ENCODE data around the gene ALOX15B.
"Not testable (repeated sequence)": the region's sequence is repeated elsewhere in the genome, so short reads cannot be mapped to it uniquely, and the experiment has no call there.

The ALOX15B gene

DNA sequence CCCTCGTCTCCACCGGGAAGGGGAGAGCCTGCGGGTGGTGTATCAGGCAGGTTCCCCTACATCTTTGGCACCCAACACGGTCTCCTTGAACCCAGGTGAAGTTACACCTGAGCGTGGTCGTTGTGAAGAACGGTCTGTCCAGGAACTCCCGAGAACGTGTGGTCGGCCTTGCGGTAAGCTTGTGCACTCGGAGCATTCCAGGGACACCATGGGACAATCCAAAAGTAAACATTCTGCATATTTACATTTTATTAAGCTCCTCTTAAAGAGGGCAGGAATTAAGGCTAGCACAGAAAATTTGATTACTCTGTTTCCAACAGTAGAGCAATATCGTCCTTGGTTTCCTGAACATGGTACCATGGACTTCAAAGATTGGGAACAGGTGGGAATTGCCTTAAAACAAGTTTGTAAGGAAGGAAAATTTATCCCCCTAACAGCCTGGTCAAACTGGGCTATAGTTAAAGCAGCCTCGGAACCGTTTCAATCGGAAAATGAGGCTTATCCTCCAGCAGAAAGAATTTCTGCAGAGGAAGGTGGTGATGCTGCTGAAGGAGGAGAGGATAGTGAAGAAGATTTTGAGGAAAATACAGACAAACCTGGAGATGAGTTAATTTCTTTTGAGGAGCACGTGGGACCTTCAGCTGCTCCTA is 18.2 kb downstream of the ALOX15B start:
- no peaks in the 10 kb centered on the region for H3K36me3 ChIP-seq (ENCODE audit: control insufficient read depth in 1 of 2, insufficient read depth in 2 of 2, low read length in 2 of 2)
- peak overlapping the region; percentile 14 for H3K27ac ChIP-seq (ENCODE audit: low read length)
- H3K4me1 ChIP-seq (ENCODE audit: control insufficient read depth in 1 of 2, insufficient read depth in 2 of 2, low read length in 2 of 2) = peaks cover 4 to 7% of the 10 kb centered on the region in 2 donors
- H3K27me3 ChIP-seq (ENCODE audit: low read depth, low read length) = peaks cover 14% of the 10 kb centered on the region
- H3K9me3 ChIP-seq (ENCODE audit: control insufficient read depth in 1 of 2, low read length in 2 of 2) = no peaks in the 10 kb centered on the region
- H3K4me3 ChIP-seq (ENCODE audit: low read depth in 1 of 2, low read length in 2 of 2) = peak overlapping the region in 1 of 2 donors; percentile 40

DNA sequence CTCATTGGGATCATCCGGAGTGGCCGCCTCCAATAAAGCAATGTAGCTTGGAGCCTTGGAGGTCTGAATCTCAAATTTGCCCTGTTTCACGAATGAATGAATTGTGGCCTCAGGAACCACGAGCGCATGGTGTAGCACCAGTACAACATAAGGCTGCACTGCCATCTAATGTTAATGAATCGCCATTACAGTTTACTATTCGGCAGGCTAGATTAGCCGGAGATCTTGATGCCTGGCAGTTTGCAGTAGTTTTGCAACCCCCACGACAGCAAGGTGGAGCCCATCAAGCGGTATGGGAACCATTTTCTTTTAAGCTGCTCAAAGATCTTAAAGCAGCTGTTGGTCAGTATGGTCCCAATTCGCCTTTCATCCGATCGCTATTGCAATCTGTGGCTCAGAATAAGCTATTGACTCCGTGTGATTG is 18.8 kb downstream of the ALOX15B start:
- Histone ChIP-seq H3K27ac (ENCODE audit: low read length) (no peak overlapping the region), H3K36me3 (ENCODE audit: control insufficient read depth in 1 of 2, insufficient read depth in 2 of 2, low read length in 2 of 2) (no peaks in the 10 kb centered on the region), H3K9me3 (ENCODE audit: control insufficient read depth in 1 of 2, low read length in 2 of 2) (no peaks in the 10 kb centered on the region), H3K4me3 (ENCODE audit: low read depth in 1 of 2, low read length in 2 of 2) (peak overlapping the region in 1 of 2 donors; percentile 40), H3K4me1 (ENCODE audit: control insufficient read depth in 1 of 2, insufficient read depth in 2 of 2, low read length in 2 of 2) (peaks cover 4 to 7% of the 10 kb centered on the region in 2 donors), H3K27me3 (ENCODE audit: low read depth, low read length) (peaks cover 19% of the 10 kb centered on the region)

DNA sequence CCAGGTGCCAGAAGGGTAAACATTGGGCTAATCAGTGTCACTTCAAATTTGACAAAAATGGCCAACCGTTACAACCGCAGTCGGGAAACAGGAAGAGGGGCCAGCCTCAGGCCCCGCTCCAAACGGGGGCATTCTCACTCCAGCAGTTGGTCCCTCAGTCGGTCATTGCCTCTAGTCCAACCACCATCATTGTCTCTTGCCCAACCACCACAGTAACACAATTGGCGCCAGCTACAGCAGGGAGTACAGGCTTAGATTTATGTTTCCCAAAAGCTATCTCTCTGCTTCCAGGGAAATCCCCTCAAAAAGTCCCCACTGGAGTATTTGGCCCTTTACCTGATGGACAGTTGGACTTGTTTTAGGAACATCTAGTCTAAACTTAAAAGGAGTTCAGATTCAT is 20.3 kb downstream of the ALOX15B start:
- Histone ChIP-seq H3K4me3 (ENCODE audit: low read depth in 1 of 2, low read length in 2 of 2) (no peak overlapping the region), H3K4me1 (ENCODE audit: control insufficient read depth in 1 of 2, insufficient read depth in 2 of 2, low read length in 2 of 2) (peaks cover 4 to 11% of the 10 kb centered on the region in 2 donors), H3K27ac (ENCODE audit: low read length) (no peak overlapping the region), H3K36me3 (ENCODE audit: control insufficient read depth in 1 of 2, insufficient read depth in 2 of 2, low read length in 2 of 2) (no peaks in the 10 kb centered on the region), H3K27me3 (ENCODE audit: low read depth, low read length) (peaks cover 27% of the 10 kb centered on the region), H3K9me3 (ENCODE audit: control insufficient read depth in 1 of 2, low read length in 2 of 2) (no peaks in the 10 kb centered on the region)

DNA sequence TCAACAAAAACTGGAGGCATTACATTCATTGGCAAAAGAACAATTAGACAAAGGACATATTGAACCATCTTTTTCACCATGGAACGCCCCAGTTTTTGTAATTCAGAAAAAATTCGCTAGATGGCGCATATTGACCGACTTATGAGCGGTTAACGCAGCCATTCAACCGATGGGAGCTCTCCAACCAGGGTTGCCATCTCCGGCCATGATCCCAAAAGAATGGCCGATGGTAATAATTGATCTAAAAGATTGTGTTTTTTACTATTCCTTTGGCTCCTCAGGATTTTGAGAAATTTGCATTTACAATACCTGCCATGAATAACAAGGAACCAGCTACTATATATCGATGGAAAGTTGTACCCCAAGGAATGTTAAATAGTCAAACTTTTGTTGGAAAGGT is 21.4 kb downstream of the ALOX15B start:
- peaks cover 27% of the 10 kb centered on the region for H3K27me3 ChIP-seq (ENCODE audit: low read depth, low read length)
- peaks cover 4 to 11% of the 10 kb centered on the region in 2 donors for H3K4me1 ChIP-seq (ENCODE audit: control insufficient read depth in 1 of 2, insufficient read depth in 2 of 2, low read length in 2 of 2)
- no peaks in the 10 kb centered on the region for H3K9me3 ChIP-seq (ENCODE audit: control insufficient read depth in 1 of 2, low read length in 2 of 2)
- H3K27ac ChIP-seq (ENCODE audit: low read length) = no peak overlapping the region
- no peaks in the 10 kb centered on the region for H3K36me3 ChIP-seq (ENCODE audit: control insufficient read depth in 1 of 2, insufficient read depth in 2 of 2, low read length in 2 of 2)
- no peak overlapping the region for H3K4me3 ChIP-seq (ENCODE audit: low read depth in 1 of 2, low read length in 2 of 2)

DNA sequence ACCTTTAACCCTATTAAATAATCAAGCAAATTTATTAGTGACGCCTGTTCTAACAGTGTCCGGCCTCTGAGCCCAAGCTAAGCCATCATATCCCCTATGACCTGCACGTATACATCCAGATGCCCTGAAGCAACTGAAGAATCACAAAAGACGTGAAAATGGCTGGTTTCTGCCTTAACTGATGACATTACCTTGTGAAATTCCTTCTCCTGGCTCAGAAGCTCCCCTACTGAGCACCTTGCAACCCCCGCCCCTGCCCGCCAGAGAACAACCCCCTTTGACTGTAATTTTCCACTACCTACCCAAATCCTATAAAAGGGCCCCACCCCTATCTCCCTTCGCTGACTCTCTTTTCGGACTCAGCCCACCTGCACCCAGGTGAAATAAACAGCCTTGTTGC is 23.0 kb downstream of the ALOX15B start:
- not testable (repeated sequence) for H3K27ac ChIP-seq (ENCODE audit: low read length); H3K9me3 ChIP-seq (ENCODE audit: control insufficient read depth in 1 of 2, low read length in 2 of 2); H3K36me3 ChIP-seq (ENCODE audit: control insufficient read depth in 1 of 2, insufficient read depth in 2 of 2, low read length in 2 of 2); H3K4me3 ChIP-seq (ENCODE audit: low read depth in 1 of 2, low read length in 2 of 2)
- Histone ChIP-seq H3K4me1 (ENCODE audit: control insufficient read depth in 1 of 2, insufficient read depth in 2 of 2, low read length in 2 of 2) (peaks cover 0 to 11% of the 10 kb centered on the region in 2 donors), H3K27me3 (ENCODE audit: low read depth, low read length) (peaks cover 27% of the 10 kb centered on the region)

DNA sequence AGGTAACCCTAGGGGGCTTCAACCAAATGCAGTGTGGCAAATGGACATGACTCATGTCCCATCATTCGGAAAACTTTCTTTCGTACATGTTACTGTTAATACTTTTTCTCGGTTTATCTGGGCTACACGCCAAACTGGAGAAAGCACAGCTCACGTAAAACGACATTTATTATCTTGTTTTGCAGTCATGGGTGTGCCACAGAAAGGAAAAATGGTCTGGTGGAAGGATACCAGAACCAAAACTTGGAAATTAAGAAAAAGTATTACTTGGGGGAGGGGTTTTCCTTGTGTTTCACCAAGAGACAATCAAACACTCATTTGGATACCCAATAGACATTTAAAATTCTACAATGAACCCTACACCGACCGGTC is 23.6 kb downstream of the ALOX15B start:
- no peak overlapping the region for H3K27ac ChIP-seq (ENCODE audit: low read length)
- H3K9me3 ChIP-seq (ENCODE audit: control insufficient read depth in 1 of 2, low read length in 2 of 2) = no peaks in the 10 kb centered on the region
- H3K4me1 ChIP-seq (ENCODE audit: control insufficient read depth in 1 of 2, insufficient read depth in 2 of 2, low read length in 2 of 2) = peaks cover 0 to 9% of the 10 kb centered on the region in 2 donors
- H3K27me3 ChIP-seq (ENCODE audit: low read depth, low read length) = peaks cover 27% of the 10 kb centered on the region
- no peak overlapping the region for H3K4me3 ChIP-seq (ENCODE audit: low read depth in 1 of 2, low read length in 2 of 2)
- no peaks in the 10 kb centered on the region for H3K36me3 ChIP-seq (ENCODE audit: control insufficient read depth in 1 of 2, insufficient read depth in 2 of 2, low read length in 2 of 2)

DNA sequence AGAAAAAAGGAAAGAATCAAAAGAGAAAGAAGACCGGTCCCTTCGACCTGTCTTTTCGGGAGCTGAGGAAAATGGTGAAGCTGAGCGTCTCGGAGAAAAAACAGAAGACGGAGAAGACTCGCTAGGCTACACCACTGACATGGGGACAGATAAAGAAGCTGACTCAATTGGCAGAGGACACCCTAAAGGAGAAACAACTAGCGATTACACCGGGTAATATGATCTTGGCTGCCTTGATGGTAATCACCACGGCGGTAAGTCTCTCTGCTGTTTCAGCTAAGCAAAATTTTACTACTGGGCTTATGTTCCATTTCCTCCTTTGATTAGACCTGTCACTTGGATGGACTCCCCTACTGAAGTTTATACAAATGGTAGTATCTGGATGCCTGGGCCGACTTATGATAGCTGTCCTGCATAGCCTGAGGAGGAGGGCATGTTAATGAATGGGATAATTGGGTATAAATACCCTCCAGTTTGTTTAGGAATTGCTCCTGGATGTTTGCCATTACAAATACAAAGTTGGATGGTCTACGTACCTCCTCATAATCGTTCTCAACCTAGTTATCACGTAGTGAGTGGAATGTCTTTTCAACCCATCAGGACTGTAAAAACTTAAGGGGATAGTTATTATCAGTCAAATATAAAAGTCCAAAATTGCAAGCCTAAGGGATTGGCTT is 24.1 kb downstream of the ALOX15B start:
- Histone ChIP-seq H3K36me3 (ENCODE audit: control insufficient read depth in 1 of 2, insufficient read depth in 2 of 2, low read length in 2 of 2) (no peaks in the 10 kb centered on the region), H3K4me1 (ENCODE audit: control insufficient read depth in 1 of 2, insufficient read depth in 2 of 2, low read length in 2 of 2) (peaks cover 0 to 4% of the 10 kb centered on the region in 2 donors), H3K9me3 (ENCODE audit: control insufficient read depth in 1 of 2, low read length in 2 of 2) (no peaks in the 10 kb centered on the region), H3K27ac (ENCODE audit: low read length) (no peak overlapping the region), H3K4me3 (ENCODE audit: low read depth in 1 of 2, low read length in 2 of 2) (no peak overlapping the region), H3K27me3 (ENCODE audit: low read depth, low read length) (peaks cover 25% of the 10 kb centered on the region)

DNA sequence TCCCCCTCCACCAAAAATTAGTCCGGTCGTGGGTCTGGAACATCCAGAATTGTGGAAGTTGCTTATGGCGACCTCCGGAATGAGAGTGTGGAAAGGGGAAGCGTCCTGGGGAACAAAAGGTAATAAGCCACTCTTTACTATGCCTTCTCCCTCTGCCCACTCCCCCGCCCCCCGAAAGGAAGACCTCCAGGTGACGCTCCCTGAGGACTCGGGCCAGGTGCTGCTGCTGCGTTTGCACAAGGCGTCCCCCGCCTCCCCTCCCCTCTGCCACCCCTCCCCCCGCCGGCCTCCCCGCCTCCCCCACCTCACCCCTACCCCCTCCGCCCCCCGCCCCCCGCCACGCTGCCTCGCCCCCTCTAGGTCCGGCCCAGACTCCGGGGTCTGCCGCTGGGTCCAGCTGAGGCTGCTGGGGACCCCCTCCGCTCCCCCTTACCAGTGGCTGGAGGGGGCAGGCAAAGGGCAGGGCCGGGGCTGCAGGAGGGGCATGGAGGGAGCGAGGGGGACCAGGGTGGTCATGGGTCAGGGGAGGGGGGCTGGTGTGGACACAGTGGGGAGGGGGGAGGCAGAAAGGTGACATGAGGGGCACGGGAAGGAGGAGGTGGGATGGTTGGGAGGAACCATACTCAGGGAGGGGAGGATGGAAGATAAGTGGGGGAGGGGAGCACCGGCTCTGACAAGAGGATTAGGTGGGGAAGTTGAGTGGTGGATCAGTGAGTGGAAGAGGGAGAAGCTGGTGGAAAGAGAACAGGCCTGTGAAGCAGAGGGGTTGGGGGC is 25.1 kb downstream of the ALOX15B start:
- Histone ChIP-seq H3K36me3 (ENCODE audit: control insufficient read depth in 1 of 2, insufficient read depth in 2 of 2, low read length in 2 of 2) (no peaks in the 10 kb centered on the region), H3K27me3 (ENCODE audit: low read depth, low read length) (peaks cover 19% of the 10 kb centered on the region)

DNA sequence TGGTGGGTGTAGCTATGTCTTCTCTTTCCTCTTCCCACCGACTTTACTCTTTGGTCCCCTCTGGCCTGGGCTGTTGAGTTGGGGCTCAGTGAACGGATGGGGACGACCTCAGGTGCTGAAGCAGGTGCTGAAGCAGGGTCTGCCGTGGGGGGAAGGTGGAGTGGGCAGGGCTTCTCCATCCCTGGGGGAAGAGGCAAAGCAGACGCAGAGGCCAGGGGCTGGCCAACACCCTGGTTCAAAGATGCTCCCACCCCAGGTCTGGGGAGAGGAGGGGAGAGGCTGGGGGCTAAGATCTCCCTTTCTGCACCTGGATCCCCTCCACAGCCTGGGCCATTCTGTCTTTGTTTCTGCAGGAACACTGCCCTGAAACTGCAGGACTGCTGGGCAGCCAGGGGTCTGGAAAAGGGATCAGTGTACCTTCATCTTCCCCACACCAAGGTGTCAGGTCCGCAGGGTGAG is 25.7 kb downstream of the ALOX15B start:
- no peaks in the 10 kb centered on the region for H3K9me3 ChIP-seq (ENCODE audit: control insufficient read depth in 1 of 2, low read length in 2 of 2)
- no peak overlapping the region for H3K4me3 ChIP-seq (ENCODE audit: low read depth in 1 of 2, low read length in 2 of 2)
- no peaks in the 10 kb centered on the region for H3K36me3 ChIP-seq (ENCODE audit: control insufficient read depth in 1 of 2, insufficient read depth in 2 of 2, low read length in 2 of 2)
- H3K4me1 ChIP-seq (ENCODE audit: control insufficient read depth in 1 of 2, insufficient read depth in 2 of 2, low read length in 2 of 2) = peaks cover 0 to 4% of the 10 kb centered on the region in 2 donors
- peaks cover 14% of the 10 kb centered on the region for H3K27me3 ChIP-seq (ENCODE audit: low read depth, low read length)
- H3K27ac ChIP-seq (ENCODE audit: low read length) = no peak overlapping the region

More for the DNA sequence above, 25.1 kb downstream of the ALOX15B start:
- Histone ChIP-seq H3K27ac (ENCODE audit: low read length) (no peak overlapping the region), H3K4me3 (ENCODE audit: low read depth in 1 of 2, low read length in 2 of 2) (no peak overlapping the region), H3K4me1 (ENCODE audit: control insufficient read depth in 1 of 2, insufficient read depth in 2 of 2, low read length in 2 of 2) (peaks cover 0 to 4% of the 10 kb centered on the region in 2 donors), H3K9me3 (ENCODE audit: control insufficient read depth in 1 of 2, low read length in 2 of 2) (no peaks in the 10 kb centered on the region)

DNA sequence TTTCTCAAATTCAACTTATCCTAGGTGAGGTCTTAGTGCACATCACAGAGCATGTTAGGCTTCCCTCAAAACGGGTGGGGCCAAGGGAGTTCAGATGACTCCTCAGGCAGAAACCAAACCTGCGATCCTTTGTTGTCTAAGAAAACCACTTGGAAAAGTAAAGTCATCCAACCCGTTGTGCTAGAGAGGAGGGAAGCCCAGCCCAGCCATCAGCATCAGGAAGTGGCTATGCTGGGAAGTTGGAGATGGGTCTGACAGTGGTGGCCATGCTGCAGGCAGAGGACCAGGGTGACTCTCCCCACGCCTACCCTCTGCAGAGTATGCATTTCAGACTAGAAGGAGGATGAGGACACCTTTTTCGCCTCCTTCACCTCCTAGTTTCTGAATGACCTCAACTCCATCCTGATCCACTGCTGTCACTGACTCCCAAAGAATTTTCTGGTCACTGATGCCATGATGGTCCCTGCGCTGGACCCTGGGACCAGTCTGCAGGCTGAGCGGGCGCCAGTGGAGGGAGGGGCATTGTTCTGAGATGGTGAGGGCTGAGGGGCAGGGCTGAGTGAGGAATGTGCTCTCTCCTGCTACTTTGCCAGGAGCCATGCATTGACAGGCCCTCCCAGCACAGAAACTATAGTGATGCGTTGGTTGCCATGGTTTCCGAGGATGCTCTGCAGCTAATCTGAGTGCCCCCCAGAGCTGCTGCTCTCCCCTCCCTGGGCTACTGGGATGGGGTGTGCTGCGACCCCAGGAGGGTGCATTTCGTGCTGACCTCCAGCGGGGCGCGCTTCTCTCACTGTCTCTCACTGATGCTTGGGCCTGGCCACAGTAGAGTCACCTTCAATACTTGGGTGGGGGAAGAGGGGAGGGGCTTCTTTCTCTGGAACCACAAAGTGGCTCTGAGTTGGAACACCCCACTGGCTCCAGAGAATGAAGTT is 28.2 kb downstream of the ALOX15B start:
- H3K4me1 ChIP-seq (ENCODE audit: control insufficient read depth in 1 of 2, insufficient read depth in 2 of 2, low read length in 2 of 2) = peaks cover 0 to 4% of the 10 kb centered on the region in 2 donors
- H3K9me3 ChIP-seq (ENCODE audit: control insufficient read depth in 1 of 2, low read length in 2 of 2) = no peaks in the 10 kb centered on the region
- no peak overlapping the region for H3K27ac ChIP-seq (ENCODE audit: low read length)
- H3K4me3 ChIP-seq (ENCODE audit: low read depth in 1 of 2, low read length in 2 of 2) = no peak overlapping the region
- H3K36me3 ChIP-seq (ENCODE audit: control insufficient read depth in 1 of 2, insufficient read depth in 2 of 2, low read length in 2 of 2) = no peaks in the 10 kb centered on the region
- H3K27me3 ChIP-seq (ENCODE audit: low read depth, low read length) = peaks cover 21% of the 10 kb centered on the region

All from muscle layer of duodenum (tissue), 2 donors.